Smooth muscle cell (in vitro differentiated cells): Measurements from ENCODE around the gene ACTL8. TPM values are rescaled to one million over a fixed set of nuclear protein-coding genes. Genes with fewer than 3 reads are reported as not detected.

Source experiments
- DNase-seq: peaks from one replicate; lab custom pipeline; 2025; ENCODE audit not compliant: unreplicated experiment; lab: John Stamatoyannopoulos, UW
- H2AFZ ChIP-seq: fragments of 200-600 bp; sonication (generic); 2 replicates; pipeline ENCODE4 v1.6.0; 2016; ENCODE audit warnings: antibody characterized with exemption, low read depth, mild to moderate bottlenecking
- H3F3A ChIP-seq: fragments of 200-600 bp; sonication (generic); 2 replicates; pipeline ENCODE4 v1.6.0; 2017; ENCODE audit warnings: antibody characterized with exemption, low read depth
- H3K27ac ChIP-seq: fragments of 200-600 bp; sonication (generic); 2 replicates; pipeline ENCODE4 v1.5.1; 2016; ENCODE audit warnings: low read depth, mild to moderate bottlenecking
- H3K27me3 ChIP-seq: fragments of 200-600 bp; sonication (generic); 2 replicates; pipeline ENCODE4 v1.6.1; 2016; ENCODE audit warnings: low read depth, mild to moderate bottlenecking
- H3K36me3 ChIP-seq: fragments of 200-600 bp; sonication (generic); 2 replicates; pipeline ENCODE4 v1.5.1; 2016; ENCODE audit warnings: low read depth
- H3K4me1 ChIP-seq: fragments of 200-600 bp; sonication (generic); 2 replicates; pipeline ENCODE4 v1.5.1; 2016; ENCODE audit warnings: low read depth
- H3K4me2 ChIP-seq: fragments of 200-600 bp; sonication (generic); 2 replicates; pipeline ENCODE4 v1.6.0; 2016; ENCODE audit warnings: mild to moderate bottlenecking
- H3K4me3 ChIP-seq: fragments of 200-600 bp; sonication (generic); 2 replicates; pipeline ENCODE4 v1.5.1; 2016; ENCODE audit warnings: mild to moderate bottlenecking
- H3K79me2 ChIP-seq: fragments of 200-600 bp; sonication (generic); 2 replicates; pipeline ENCODE4 v1.6.0; 2016; ENCODE audit warnings: low read depth, mild to moderate bottlenecking
- H3K9ac ChIP-seq: fragments of 200-600 bp; sonication (generic); 2 replicates; pipeline ENCODE4 v1.6.0; 2016; ENCODE audit warnings: low read depth
- H3K9me3 ChIP-seq: fragments of 200-600 bp; sonication (generic); replicated peaks from 2 replicates; pipeline ENCODE4 v1.5.1; 2016; ENCODE audit warnings: low read depth
- H4K20me1 ChIP-seq: fragments of 200-600 bp; sonication (generic); 2 replicates; pipeline ENCODE4 v1.6.0; 2016; ENCODE audit warnings: low read depth
- CTCF ChIP-seq: fragments of 200-600 bp; sonication (generic); IDR thresholded peaks from 2 replicates; pipeline ENCODE4 v1.5.1; 2017; ENCODE audit warnings: borderline replicate concordance, mild to moderate bottlenecking, antibody characterized with exemption; ENCODE audit not compliant: insufficient read depth, poor library complexity, severe bottlenecking
- WGBS: methylation state at CpG from one replicate; pipeline ENCODE4 v1.1.7; 2016; ENCODE audit warnings: low lambda C conversion rate; 5-methylcytosine and 5-hydroxymethylcytosine counted together
- polyA plus RNA-seq: library from polyadenylated mRNA; unstranded; fragments of >200 nt; fragmentation: Nextera tagmentation; extraction: Ambion mirVana; gene quantifications from 2 replicates; pipeline ENCODE4 v1.2.1, GENCODE V29; 2016
- total RNA-seq: library from RNA; depleted of rRNA; stranded (reverse); fragments of >200 nt; gene quantifications from 2 replicates; pipeline ENCODE4 v1.2.3, GENCODE V29; 2014

Gene ACTL8
- total and polyA plus RNA-seq, 2 experiments from 2014 or later = 0.13 TPM; not detected in 1

GRCh38 chr1:17711577-17711910 is 43.6 kb upstream of the ACTL8 start:
- no peak for TF ChIP-seq CTCF
- no peak overlapping the region for H3K4me2 ChIP-seq

GRCh38 chr1:17711941-17712340 is 43.2 kb upstream of the ACTL8 start:
- H3K4me1 ChIP-seq = no peaks in the 10 kb centered on the region
- no peaks in the 10 kb centered on the region for H3F3A ChIP-seq
- TF ChIP-seq CTCF = no peak
- no peak overlapping the region for H3K4me2 ChIP-seq
- H3K9me3 ChIP-seq = no peaks in the 10 kb centered on the region
- no peak for DNase-seq
- no peaks in the 10 kb centered on the region for H3K36me3 ChIP-seq
- no peaks in the 10 kb centered on the region for H4K20me1 ChIP-seq
- H3K27ac ChIP-seq = no peak overlapping the region
- no peak overlapping the region for H3K9ac ChIP-seq
- H3K79me2 ChIP-seq = no peaks in the 10 kb centered on the region
- H2AFZ ChIP-seq = no peak overlapping the region
- WGBS = 87% methylated on average over 5 of the region's 5 CpGs
- H3K27me3 ChIP-seq = peaks cover under 1% of the 10 kb centered on the region
- no peak overlapping the region for H3K4me3 ChIP-seq

More at GRCh38 chr1:17711577-17711910, 43.6 kb upstream of the ACTL8 start:
- H3K27ac ChIP-seq = no peak overlapping the region
- no peak overlapping the region for H3K4me3 ChIP-seq
- H3K36me3 ChIP-seq = no peaks in the 10 kb centered on the region
- no peak overlapping the region for H3K9ac ChIP-seq
- no peaks in the 10 kb centered on the region for H4K20me1 ChIP-seq
- no peaks in the 10 kb centered on the region for H3K9me3 ChIP-seq
- no peak overlapping the region for H2AFZ ChIP-seq
- no peaks in the 10 kb centered on the region for H3K4me1 ChIP-seq
- H3K79me2 ChIP-seq = no peaks in the 10 kb centered on the region
- H3F3A ChIP-seq = no peaks in the 10 kb centered on the region
- DNase-seq = no peak
- peaks cover 4% of the 10 kb centered on the region for H3K27me3 ChIP-seq

GRCh38 chr1:17713993-17714392 is 41.1 kb upstream of the ACTL8 start:
- DNase-seq = no peak
- no peak for TF ChIP-seq CTCF
- H3K4me3 ChIP-seq = no peak overlapping the region
- no peak overlapping the region for H3K9ac ChIP-seq
- H3K4me2 ChIP-seq = no peak overlapping the region
- no peaks in the 10 kb centered on the region for H3K27me3 ChIP-seq
- no peak overlapping the region for H3K27ac ChIP-seq
- no peaks in the 10 kb centered on the region for H3K9me3 ChIP-seq
- H2AFZ ChIP-seq = no peak overlapping the region
- H3K36me3 ChIP-seq = no peaks in the 10 kb centered on the region
- 83% methylated on average over 5 of the region's 5 CpGs for WGBS
- no peaks in the 10 kb centered on the region for H3K4me1 ChIP-seq
- no peaks in the 10 kb centered on the region for H4K20me1 ChIP-seq
- no peaks in the 10 kb centered on the region for H3K79me2 ChIP-seq
- no peaks in the 10 kb centered on the region for H3F3A ChIP-seq

- no peak overlapping the region for H3K27ac ChIP-seq
- no peak overlapping the region for H3K9ac ChIP-seq
- H3K4me1 ChIP-seq = no peaks in the 10 kb centered on the region
- H3K4me2 ChIP-seq = no peak overlapping the region
- no peaks in the 10 kb centered on the region for H3F3A ChIP-seq
- no peak for DNase-seq
- peaks cover 4% of the 10 kb centered on the region for H3K27me3 ChIP-seq
- H3K36me3 ChIP-seq = no peaks in the 10 kb centered on the region
- H4K20me1 ChIP-seq = no peaks in the 10 kb centered on the region
- TF ChIP-seq CTCF = no peak
- H3K9me3 ChIP-seq = no peaks in the 10 kb centered on the region
- 83% methylated on average over 25 of the region's 25 CpGs for WGBS
- no peak overlapping the region for H3K4me3 ChIP-seq
- no peak overlapping the region for H2AFZ ChIP-seq
- H3K79me2 ChIP-seq = no peaks in the 10 kb centered on the region
Measured at GRCh38 chr1:17717594-17718535, 37.3 kb upstream of the ACTL8 start.
